Activated CD8-positive, alpha-beta T cell treated with anti-CD3 and anti-CD28 coated beads for 36 hours (primary cell): ENCODE data around the gene FSIP1. TPM values are rescaled to one million over a fixed set of nuclear protein-coding genes. Genes with fewer than 3 reads are reported as not detected.

Experiments used
- ATAC-seq: fragments of 200-7000 bp; cut with Tn5 transposase; one replicate; pipeline ENCODE4 v1.10.0; 2021; ENCODE audit warnings: mild to moderate bottlenecking, moderate library complexity
- CTCF ChIA-PET: fragments of 350-600 bp; sonication (Branson Sonifier 250); formaldehyde crosslinking; loops from one replicate; lab custom pipeline; 2021; ENCODE audit warnings: antibody characterized with exemption; lab: Charles Lee
- POLR2A ChIA-PET: fragments of 350-600 bp; sonication (Branson Sonifier 250); formaldehyde crosslinking; loops from one replicate; lab custom pipeline; 2021; ENCODE audit warnings: antibody characterized with exemption; lab: Charles Lee
- DNase-seq: peaks from one replicate; pipeline ENCODE4 v3.0.0-alpha.2; 2020
- H3K27ac Mint-ChIP-seq: one replicate; pipeline ENCODE4 v1.8.0; 2021; ENCODE audit warnings: mild to moderate bottlenecking, mixed read lengths
- H3K27me3 Mint-ChIP-seq: one replicate; pipeline ENCODE4 v1.8.0; 2021; ENCODE audit warnings: mixed read lengths
- H3K36me3 Mint-ChIP-seq: one replicate; pipeline ENCODE4 v1.8.0; 2021; ENCODE audit warnings: low read depth, mixed read lengths
- H3K4me1 Mint-ChIP-seq: one replicate; pipeline ENCODE4 v1.8.0; 2021; ENCODE audit warnings: low read depth, mixed read lengths
- H3K4me3 Mint-ChIP-seq: one replicate; pipeline ENCODE4 v1.8.0; 2021; ENCODE audit warnings: mild to moderate bottlenecking, moderate library complexity, mixed read lengths
- H3K9me3 Mint-ChIP-seq: one replicate; pipeline ENCODE4 v1.8.0; 2021; ENCODE audit warnings: mixed read lengths
- intact Hi-C: fragments of 100-400 bp; cut with micrococcal nuclease; formaldehyde crosslinking; loops from one replicate; pipeline ENCODE4 v1.10.0; 2022
- total RNA-seq, 2 experiments: library from RNA; stranded (reverse); gene quantifications; one replicate each; pipeline ENCODE4 v1.2.3, GENCODE V29; 2021
- TF ChIP-seq, protein P1 (sequence below): fragments of 200-600 bp; IDR thresholded peaks from one replicate; pipeline ENCODE4 v1.8.0; 2022; ENCODE audit warnings: antibody characterized with exemption, mild to moderate bottlenecking

FSIP1 gene
- total RNA-seq, 2 experiments from 2014 or later, result 0.36 to 0.43 TPM

DNA sequence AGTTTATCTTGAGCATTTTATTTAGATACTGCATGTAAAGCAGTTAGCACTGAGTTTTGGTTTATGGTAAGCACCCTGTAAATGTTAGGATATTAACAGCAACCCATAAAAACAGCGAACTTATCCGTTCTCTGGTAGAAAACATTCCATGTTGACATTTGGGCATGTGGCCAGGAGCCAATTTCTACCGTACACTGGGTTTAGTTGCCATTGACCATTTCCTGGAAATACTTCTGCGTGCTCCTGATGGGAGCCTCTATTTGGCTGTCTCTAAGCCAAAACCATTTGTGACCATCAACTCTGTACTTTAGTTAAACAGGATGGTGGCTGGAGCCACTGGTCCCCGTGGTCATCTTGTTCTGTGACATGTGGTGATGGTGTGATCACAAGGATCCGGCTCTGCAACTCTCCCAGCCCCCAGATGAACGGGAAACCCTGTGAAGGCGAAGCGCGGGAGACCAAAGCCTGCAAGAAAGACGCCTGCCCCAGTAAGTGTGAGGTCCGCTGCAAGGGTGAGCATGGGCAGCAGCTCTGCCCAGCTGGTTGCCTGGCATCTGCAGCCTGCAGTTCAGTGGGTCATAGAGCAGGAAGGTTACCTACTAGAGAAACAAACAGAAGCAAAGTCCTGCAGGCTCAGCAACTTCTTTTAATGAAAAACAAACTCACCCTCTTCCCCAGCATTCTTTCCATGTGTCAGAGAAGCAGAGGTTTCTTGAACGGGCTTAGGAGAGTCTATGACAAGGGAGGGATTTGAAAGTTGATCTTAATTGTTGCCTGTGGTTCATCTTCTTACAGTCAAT is 194.7 kb downstream of the FSIP1 start:
- Mint-ChIP-seq H3K4me1 (no peaks in the 10 kb centered on the region), H3K36me3 (no peaks in the 10 kb centered on the region), H3K27me3 (peaks cover 2% of the 10 kb centered on the region), H3K4me3 (no peak overlapping the region), H3K9me3 (no peaks in the 10 kb centered on the region), H3K27ac (no peak overlapping the region)
- TF ChIP-seq, protein P1, sequence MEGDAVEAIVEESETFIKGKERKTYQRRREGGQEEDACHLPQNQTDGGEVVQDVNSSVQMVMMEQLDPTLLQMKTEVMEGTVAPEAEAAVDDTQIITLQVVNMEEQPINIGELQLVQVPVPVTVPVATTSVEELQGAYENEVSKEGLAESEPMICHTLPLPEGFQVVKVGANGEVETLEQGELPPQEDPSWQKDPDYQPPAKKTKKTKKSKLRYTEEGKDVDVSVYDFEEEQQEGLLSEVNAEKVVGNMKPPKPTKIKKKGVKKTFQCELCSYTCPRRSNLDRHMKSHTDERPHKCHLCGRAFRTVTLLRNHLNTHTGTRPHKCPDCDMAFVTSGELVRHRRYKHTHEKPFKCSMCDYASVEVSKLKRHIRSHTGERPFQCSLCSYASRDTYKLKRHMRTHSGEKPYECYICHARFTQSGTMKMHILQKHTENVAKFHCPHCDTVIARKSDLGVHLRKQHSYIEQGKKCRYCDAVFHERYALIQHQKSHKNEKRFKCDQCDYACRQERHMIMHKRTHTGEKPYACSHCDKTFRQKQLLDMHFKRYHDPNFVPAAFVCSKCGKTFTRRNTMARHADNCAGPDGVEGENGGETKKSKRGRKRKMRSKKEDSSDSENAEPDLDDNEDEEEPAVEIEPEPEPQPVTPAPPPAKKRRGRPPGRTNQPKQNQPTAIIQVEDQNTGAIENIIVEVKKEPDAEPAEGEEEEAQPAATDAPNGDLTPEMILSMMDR, result no peak
- no peak for DNase-seq
- ChIA-PET POLR2A (no interaction called here), CTCF (interaction anchor here (1.4 kb wide), 1 partner anchor 169 kb away, joined by 4 read pairs; no protein-coding TSS in a partner anchor)
- ATAC-seq, result no peak
- intact Hi-C loops, result loop anchor here (10.0 kb wide), 1 partner anchor 463 kb away; no protein-coding TSS in a partner anchor

DNA sequence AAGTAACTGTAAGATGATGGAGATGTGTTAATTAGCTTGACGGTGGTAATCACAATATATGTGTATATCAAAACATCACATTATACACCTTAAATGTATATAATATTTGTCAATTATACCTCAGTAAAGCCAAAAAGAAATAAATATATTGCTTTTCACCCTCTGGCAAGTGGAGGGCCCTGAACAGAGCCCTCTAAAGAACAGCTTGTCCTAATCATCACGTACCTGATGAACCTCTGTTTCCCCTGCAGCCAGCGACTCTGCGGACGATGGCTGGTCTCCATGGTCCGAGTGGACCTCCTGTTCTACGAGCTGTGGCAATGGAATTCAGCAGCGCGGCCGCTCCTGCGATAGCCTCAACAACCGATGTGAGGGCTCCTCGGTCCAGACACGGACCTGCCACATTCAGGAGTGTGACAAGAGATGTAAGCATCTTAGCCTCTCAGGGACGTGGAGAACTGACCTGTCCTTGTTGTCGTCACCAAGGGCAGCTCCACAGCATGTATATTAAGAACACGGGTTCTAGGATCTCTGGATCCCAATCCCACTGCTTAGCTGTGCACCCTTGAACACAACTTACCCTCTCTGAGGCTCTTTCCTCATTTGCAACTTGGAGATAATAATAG is 195.4 kb downstream of the FSIP1 start:
- CTCF ChIA-PET, result interaction anchor here (6.1 kb wide), 1 partner anchor 169 kb away, joined by 75 read pairs; no protein-coding TSS in a partner anchor
- intact Hi-C loops, result loop anchor here (10.0 kb wide), 1 partner anchor 462 kb away; no protein-coding TSS in a partner anchor
- POLR2A ChIA-PET, result interaction anchor here (1.1 kb wide), 1 partner anchor 338 kb away, joined by 3 read pairs; no protein-coding TSS in a partner anchor
- no peaks in the 10 kb centered on the region for H3K4me1 Mint-ChIP-seq
- no peaks in the 10 kb centered on the region for H3K9me3 Mint-ChIP-seq
- ATAC-seq (no peak), DNase-seq (no peak)
- no peak overlapping the region for H3K4me3 Mint-ChIP-seq
- no peak overlapping the region for H3K27ac Mint-ChIP-seq
- TF ChIP-seq, protein P1, result no peak
- peaks cover 3% of the 10 kb centered on the region for H3K27me3 Mint-ChIP-seq
- no peaks in the 10 kb centered on the region for H3K36me3 Mint-ChIP-seq

DNA sequence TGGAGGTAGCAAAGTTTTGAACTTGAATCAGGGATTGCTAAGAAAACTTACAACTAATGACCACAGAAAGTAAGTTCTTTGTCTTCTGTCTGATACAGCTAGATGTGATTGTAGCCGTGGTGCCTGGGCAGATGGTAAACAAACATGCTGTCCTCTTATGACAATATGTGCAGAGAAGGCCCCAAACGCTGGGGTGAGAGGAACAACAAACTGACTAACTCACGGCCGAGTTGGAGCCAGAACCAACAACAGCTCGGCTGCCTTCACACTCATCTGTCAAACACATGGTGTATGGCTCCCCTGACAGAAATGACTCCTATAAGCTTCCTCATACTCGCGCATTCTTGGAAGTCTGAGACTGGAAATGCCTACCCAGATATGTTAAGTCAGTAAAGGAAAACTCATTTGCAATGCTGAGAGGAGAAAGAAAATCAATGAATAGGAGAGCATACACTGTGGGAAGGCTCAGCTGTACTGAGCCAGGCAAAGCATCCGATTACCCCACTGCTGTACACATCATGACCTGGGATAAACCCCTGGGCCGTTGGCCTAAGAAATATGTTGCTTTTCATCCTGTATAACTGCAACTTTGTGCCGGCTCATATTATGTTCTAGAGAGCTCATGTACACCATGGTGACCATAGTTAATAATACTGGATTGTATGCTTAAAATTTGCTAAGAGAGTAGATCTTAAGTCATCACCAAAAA is 196.1 kb downstream of the FSIP1 start:
- intact Hi-C loops, result loop anchor here (10.0 kb wide), 1 partner anchor 462 kb away; no protein-coding TSS in a partner anchor
- POLR2A ChIA-PET, result interaction anchor here (1.1 kb wide), 1 partner anchor 338 kb away, joined by 3 read pairs; no protein-coding TSS in a partner anchor
- H3K36me3 Mint-ChIP-seq, result no peaks in the 10 kb centered on the region

DNA sequence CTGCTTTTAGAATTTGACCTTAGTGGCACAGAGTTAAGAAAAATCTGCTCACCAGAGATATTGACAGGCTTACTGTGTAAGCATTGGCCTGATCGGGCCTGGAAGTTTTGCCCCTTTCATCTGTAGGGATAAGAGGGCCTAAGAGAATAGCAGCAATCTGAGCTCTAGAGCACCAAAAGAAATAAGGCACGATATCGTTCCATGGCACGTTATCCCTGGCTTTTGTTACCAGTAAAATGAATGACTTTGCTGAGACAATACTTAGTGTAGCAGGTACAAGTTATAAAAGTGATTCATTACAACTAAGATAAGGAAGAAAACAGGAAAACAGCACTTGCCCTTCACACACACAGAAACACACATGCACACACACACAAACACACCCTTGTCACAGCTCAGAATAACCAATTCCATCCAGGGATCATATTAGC is 196.8 kb downstream of the FSIP1 start:
- H3K36me3 Mint-ChIP-seq, result no peaks in the 10 kb centered on the region
- H3K4me3 Mint-ChIP-seq, result no peak overlapping the region
- no peak overlapping the region for H3K27ac Mint-ChIP-seq
- ChIA-PET CTCF (interaction anchor here (1.0 to 6.1 kb wide), 2 partner anchors 98 to 170 kb away, joined by 3 to 75 read pairs; no protein-coding TSS in a partner anchor), POLR2A (interaction anchor here (1.1 kb wide), 1 partner anchor 339 kb away, joined by 3 read pairs; no protein-coding TSS in a partner anchor)
- DNase-seq (no peak), ATAC-seq (no peak)
- H3K9me3 Mint-ChIP-seq, result no peaks in the 10 kb centered on the region
- intact Hi-C loops, result loop anchor here (10.0 kb wide), 1 partner anchor 461 kb away; no protein-coding TSS in a partner anchor
- TF ChIP-seq, protein P1, result no peak
- peaks cover 5% of the 10 kb centered on the region for H3K4me1 Mint-ChIP-seq
- peaks cover 15% of the 10 kb centered on the region for H3K27me3 Mint-ChIP-seq

More for the DNA sequence above, 196.1 kb downstream of the FSIP1 start:
- Mint-ChIP-seq H3K4me1 (peaks cover under 1% of the 10 kb centered on the region), H3K27ac (no peak overlapping the region), H3K4me3 (no peak overlapping the region), H3K9me3 (no peaks in the 10 kb centered on the region), H3K27me3 (peaks cover 10% of the 10 kb centered on the region)
- no peak for DNase-seq
- TF ChIP-seq, protein P1, result no peak
- CTCF ChIA-PET, result interaction anchor here (6.1 kb wide), 1 partner anchor 169 kb away, joined by 75 read pairs; no protein-coding TSS in a partner anchor
- ATAC-seq, result no peak
